Upper lobe of right lung (tissue), 1 donor: ENCODE measurements around the gene SLC6A6. TPM values are rescaled to one million over a fixed set of nuclear protein-coding genes. Genes with fewer than 3 reads are reported as not detected.

Source experiments
- ATAC-seq: fragments of 200-7000 bp; cut with Tn5 transposase; one replicate; pipeline ENCODE4 v1.9.1; 2020; ENCODE audit warnings: mild to moderate bottlenecking, moderate library complexity
- DNase-seq: peaks from one replicate; pipeline ENCODE4 v3.0.0-alpha.2; 2020
- H3K27ac ChIP-seq: fragments of 200-600 bp; one replicate; pipeline ENCODE4 v1.8.0; 2022
- H3K27me3 ChIP-seq: fragments of 200-600 bp; one replicate; pipeline ENCODE4 v1.8.0; 2022; ENCODE audit warnings: mild to moderate bottlenecking
- H3K36me3 ChIP-seq: fragments of 200-600 bp; one replicate; pipeline ENCODE4 v1.8.0; 2022
- H3K4me1 ChIP-seq: fragments of 200-600 bp; one replicate; pipeline ENCODE4 v1.8.0; 2022
- H3K4me3 ChIP-seq: fragments of 200-600 bp; one replicate; pipeline ENCODE4 v1.8.0; 2022; ENCODE audit warnings: mild to moderate bottlenecking
- H3K9me3 ChIP-seq: fragments of 200-600 bp; one replicate; pipeline ENCODE4 v1.8.0; 2022
- intact Hi-C: fragments of 100-400 bp; cut with DNase I; formaldehyde crosslinking; loops from one replicate; pipeline ENCODE4 v1.11.0; 2022
- long read RNA-seq: library from polyadenylated mRNA; unstranded; transcript quantifications from one replicate; pipeline ENCODE4 v2.0.0, GENCODE V29; 2021
- total RNA-seq: library from RNA; stranded (reverse); fragmentation: NEBNext Ultra II Directional; extraction: Animal tissue kit (Norgen Biotek cat#: 25700); gene quantifications from one replicate; pipeline ENCODE4 v1.2.1, GENCODE V29; 2021
- TF ChIP-seq, protein P1 (sequence below): fragments of 200-600 bp; IDR thresholded peaks from one replicate; pipeline ENCODE4 v1.8.0; 2022; ENCODE audit warnings: antibody characterized with exemption
- donor health status: DM: no; HTN: yes; CAD: no; lungs with severe emphysema.

The SLC6A6 gene
- total RNA-seq = 54.3 TPM
- long read RNA-seq, full-length matches to known transcripts = 8 of 63 reads
- long read RNA-seq, partial matches to known transcripts = 3 of 63 reads
- long read RNA-seq, other reads (novel, unspliced or antisense) = 52 of 63 reads

DNA sequence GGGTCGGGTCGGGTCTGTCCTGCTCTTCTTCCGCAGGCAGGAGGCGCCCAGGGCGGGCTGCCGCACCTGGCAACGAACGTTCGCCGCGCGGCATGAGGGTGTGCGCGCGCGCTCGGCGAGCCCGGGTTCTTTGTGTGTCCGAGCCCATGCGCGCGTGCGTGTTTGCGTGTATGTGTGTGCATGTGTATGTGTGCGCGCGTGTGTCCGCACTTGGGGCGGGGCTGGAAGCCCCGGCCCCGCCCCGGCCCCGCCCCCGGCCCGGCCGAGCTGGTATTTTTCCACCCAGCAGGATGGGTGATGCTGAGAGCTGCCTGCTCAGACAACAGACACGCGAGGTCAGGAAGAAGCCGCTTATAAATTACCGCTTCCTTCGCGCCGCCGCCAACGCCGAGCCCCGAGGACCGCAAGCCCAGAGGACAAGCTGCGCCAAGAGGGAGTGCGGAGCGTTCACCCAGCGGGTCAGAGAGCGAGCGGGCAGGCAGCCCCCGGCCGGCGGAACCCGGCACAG is at the start of gene SLC6A6:
Gene SLC6A6 (plus strand): TSS at position 303 of the 508 bp plus-strand sequence. CDS start 41,029 bp downstream, outside the sequence.
- ATAC-seq (peak; percentile 90), DNase-seq (peak; percentile 98)
- H3K36me3 ChIP-seq = no peaks in the 10 kb centered on the region
- TF ChIP-seq, protein P1, sequence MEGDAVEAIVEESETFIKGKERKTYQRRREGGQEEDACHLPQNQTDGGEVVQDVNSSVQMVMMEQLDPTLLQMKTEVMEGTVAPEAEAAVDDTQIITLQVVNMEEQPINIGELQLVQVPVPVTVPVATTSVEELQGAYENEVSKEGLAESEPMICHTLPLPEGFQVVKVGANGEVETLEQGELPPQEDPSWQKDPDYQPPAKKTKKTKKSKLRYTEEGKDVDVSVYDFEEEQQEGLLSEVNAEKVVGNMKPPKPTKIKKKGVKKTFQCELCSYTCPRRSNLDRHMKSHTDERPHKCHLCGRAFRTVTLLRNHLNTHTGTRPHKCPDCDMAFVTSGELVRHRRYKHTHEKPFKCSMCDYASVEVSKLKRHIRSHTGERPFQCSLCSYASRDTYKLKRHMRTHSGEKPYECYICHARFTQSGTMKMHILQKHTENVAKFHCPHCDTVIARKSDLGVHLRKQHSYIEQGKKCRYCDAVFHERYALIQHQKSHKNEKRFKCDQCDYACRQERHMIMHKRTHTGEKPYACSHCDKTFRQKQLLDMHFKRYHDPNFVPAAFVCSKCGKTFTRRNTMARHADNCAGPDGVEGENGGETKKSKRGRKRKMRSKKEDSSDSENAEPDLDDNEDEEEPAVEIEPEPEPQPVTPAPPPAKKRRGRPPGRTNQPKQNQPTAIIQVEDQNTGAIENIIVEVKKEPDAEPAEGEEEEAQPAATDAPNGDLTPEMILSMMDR = peak; percentile 45
- peaks cover 33% of the 10 kb centered on the region for H3K4me1 ChIP-seq
- no peaks in the 10 kb centered on the region for H3K27me3 ChIP-seq
- intact Hi-C loops = loop anchor here (10.0 kb wide), 1 partner anchor 62 kb away; no protein-coding TSS in a partner anchor
- peak within 1 kb of the TSS; percentile 76 for H3K4me3 ChIP-seq
- peak within 1 kb of the TSS; percentile 88 for H3K27ac ChIP-seq
- H3K9me3 ChIP-seq = no peaks in the 10 kb centered on the region

DNA sequence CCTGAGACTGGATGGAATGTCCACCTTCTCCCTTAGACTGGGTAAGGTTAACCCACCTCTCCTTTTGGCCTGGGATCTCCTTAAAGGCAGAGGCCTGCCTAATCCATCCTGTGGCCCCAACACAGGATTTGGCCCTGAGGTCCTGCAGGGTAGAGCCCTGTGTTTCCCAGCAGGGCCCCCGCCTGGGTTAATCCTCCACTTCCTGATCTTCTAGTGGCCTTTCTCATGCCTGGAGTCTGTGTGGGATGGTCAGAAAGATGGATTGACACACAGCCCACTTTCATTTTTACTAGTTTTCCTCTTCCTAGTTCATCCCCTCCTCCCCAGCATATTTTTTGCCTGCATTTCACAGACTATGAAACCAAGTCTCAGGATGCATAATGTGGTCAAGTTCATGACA is 48.9 kb upstream of the SLC6A6 start:
- intact Hi-C loops = no loop called here
- TF ChIP-seq, protein P1 = no peak
- no peaks in the 10 kb centered on the region for H3K9me3 ChIP-seq

GRCh38 chr3:14357463-14357862 is 44.9 kb upstream of the SLC6A6 start:
- Histone ChIP-seq H3K36me3 (no peaks in the 10 kb centered on the region), H3K4me1 (peaks cover 12% of the 10 kb centered on the region), H3K4me3 (no peak overlapping the region), H3K9me3 (no peaks in the 10 kb centered on the region), H3K27me3 (no peaks in the 10 kb centered on the region), H3K27ac (no peak overlapping the region)
- DNase-seq (no peak), ATAC-seq (no peak)
- TF ChIP-seq, protein P1 = no peak
- intact Hi-C loops = no loop called here

More for the DNA sequence above, 48.9 kb upstream of the SLC6A6 start:
- Histone ChIP-seq H3K4me3 (no peak overlapping the region), H3K36me3 (no peaks in the 10 kb centered on the region), H3K27ac (no peak overlapping the region), H3K27me3 (no peaks in the 10 kb centered on the region), H3K4me1 (peaks cover 4% of the 10 kb centered on the region)
- DNase-seq (no peak), ATAC-seq (peak; percentile 58)

DNA sequence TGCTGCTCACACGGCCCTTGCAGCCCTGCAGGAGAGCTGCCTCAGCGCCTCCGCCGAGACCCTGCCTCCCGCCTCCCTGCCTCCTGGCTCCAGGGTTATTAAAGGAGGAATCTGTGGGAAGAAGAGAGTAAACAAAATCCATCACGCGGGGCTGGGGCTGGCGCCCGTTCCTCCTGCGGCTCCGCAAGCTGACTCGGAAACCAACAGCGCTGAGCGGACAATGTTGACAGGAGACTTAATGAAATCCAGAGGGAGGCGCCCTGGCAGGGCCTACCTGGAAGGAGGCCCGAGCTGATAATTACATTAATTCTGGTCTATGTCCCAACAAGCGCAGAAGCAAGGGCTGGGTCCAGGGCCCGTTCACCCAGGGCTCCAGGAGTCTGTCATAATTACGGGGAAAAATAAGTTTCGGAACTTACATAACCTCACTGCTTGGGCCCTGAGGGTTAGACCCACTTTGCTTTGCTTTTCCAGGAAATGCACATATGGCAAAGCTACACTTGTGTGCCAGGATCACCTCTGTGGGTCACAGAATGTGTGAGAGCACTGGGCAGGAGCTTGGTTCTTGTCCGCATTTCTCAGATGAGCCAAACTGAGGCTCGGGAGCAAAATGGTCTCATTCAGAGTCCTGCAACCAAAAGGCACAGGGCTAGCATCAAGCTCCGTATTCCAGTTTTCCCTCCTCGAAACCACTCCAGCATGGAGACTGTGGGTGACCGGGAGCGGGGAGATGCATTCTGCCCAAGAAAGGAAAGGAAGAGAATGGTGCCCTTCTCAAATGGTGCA is 43.8 kb upstream of the SLC6A6 start:
- TF ChIP-seq, protein P1 = no peak
- Histone ChIP-seq H3K4me1 (peaks cover 12% of the 10 kb centered on the region), H3K36me3 (no peaks in the 10 kb centered on the region), H3K4me3 (no peak overlapping the region), H3K27ac (no peak overlapping the region), H3K9me3 (no peaks in the 10 kb centered on the region), H3K27me3 (no peaks in the 10 kb centered on the region)
- intact Hi-C loops = no loop called here
- ATAC-seq (peak; percentile 34), DNase-seq (no peak)

DNA sequence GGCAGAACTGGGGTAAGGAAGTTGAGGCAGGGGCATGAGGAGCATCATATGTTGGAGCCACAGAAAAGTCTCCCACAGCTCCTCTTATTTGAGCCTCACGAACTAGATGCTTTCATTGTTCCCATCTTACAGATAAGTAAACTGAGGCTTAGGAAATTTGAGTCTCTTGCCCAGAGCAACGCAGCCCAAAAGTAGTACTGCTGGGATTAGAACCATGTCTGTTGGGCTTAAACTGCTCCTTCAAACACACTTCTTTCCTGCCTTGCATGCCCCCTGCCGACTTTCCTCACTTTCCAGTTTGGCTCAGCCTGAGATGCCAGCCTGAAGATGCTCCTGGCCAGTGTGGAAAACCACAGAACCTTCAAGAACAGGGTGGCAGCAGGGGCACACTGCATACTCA is 43.1 kb upstream of the SLC6A6 start:
- Histone ChIP-seq H3K27ac (no peak overlapping the region), H3K36me3 (no peaks in the 10 kb centered on the region), H3K9me3 (no peaks in the 10 kb centered on the region), H3K4me3 (no peak overlapping the region), H3K27me3 (no peaks in the 10 kb centered on the region), H3K4me1 (peaks cover 12% of the 10 kb centered on the region)
- ATAC-seq = no peak
- TF ChIP-seq, protein P1 = no peak
- intact Hi-C loops = no loop called here
- DNase-seq = no peak
